Activated CD4-positive, alpha-beta T cell treated with anti-CD3 and anti-CD28 coated beads for 4 hours (primary cell): ENCODE data around the gene SPATA16.
"Not testable (repeated sequence)": the region's sequence is repeated elsewhere in the genome, so short reads cannot be mapped to it uniquely, and the experiment has no call there.

Experiments
- DNase-seq, 2 donors: peaks; one replicate each; pipeline ENCODE4 v3.0.0-alpha.2; 2020

SPATA16 gene

DNA sequence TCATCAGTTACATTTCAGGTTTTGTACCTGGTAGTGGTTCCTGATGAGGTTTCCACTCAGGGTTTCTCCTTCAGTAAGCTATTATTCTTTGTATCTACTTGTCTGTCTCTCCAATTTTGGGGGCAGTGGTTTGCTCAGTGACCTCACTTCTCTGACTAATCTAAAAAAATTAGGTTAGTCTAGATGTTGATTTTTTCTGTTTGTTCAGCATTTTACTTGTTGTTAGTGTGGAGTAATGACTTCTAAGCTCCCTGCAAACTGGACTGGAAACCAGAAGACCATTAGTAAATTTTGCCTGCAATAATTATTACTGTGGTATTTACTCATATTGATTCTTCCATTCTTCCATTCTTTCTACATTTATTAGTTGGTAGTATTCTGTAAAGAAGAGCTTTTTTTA is 139.4 kb downstream of the SPATA16 start:
- no peak for DNase-seq

DNA sequence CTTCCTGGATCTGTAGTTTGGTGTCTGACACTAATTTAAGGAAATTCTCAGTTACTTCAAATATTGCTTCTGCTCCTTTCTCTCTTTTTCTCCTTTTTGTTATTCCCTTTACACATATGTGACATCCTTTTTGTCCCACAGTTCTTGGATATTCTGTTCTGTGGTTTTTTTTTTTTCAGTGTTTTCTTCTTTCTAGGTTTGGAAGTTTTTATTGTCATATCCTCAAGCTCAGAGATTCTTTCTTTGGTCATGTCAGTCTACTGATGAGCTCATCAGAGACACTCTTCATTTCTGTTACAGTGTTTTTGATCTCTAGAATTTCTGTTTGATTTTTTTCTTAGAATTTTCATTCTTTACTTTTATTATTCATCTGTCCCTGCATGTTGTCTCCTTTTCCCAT is 140.5 kb downstream of the SPATA16 start:
- no peak for DNase-seq

DNA sequence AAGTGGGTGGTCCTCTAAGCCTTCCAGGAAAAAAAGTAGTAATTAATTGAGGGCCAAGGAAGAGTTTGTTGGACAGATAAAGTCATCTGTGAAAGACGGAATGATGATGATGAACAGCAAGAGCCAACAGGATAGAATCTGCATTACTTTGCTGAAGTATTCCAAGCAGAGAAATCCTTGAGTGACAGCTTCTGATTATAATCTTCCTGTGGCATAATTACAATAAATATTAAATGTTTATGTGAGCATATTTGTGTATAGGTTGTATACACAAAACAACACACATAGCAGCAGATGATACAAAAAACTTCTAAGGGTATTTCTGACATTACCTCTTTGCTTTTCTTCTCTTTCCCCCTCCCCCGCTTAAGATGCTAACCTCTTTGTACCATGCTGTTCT is 147.6 kb downstream of the SPATA16 start:
- DNase-seq = no peak

DNA sequence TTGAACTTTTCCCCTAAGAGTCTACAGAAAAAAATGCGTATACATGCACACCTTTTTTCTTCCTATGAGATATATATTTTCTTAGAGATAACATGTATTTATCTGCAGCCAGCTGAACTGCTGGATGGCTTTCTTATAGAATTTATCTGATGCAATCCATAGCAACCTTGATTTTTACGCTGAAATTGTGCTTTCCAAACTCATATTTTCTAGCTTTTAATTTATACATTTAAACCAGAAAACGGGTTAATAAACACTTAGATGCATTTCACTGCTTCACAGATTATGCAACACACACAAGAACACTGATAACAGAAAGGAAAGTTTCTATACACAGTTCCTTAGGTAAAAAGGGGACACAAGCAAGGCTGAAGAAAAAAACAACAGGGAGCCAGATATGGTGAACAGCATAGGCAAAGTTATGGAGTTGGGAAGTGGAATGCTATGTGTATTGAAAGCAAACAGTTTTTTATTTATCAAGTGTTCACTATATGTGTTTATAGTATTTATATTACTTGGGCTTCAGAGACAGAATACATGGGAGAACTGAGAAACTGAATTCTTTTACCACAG is 149.5 kb downstream of the SPATA16 start:
- no peak for DNase-seq

DNA sequence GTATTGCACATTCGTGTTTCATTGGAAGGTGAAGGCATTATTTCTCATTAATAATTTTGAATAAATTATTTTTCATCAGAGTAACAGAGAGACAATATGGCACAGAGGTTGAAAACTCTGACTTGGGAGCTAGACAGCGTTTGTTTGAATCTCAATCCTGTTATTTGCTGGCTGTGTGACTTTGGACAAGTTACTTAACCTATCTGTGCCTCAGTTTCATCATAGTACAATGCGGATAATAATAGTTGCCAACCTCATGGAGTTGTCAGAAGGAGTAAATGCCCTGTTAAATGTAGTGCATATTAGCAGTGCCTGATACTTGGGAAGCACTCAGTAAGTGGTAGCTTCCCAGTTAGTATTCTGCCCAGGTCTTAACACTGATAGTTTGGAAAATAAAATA is 151.7 kb downstream of the SPATA16 start:
- no peak for DNase-seq

DNA sequence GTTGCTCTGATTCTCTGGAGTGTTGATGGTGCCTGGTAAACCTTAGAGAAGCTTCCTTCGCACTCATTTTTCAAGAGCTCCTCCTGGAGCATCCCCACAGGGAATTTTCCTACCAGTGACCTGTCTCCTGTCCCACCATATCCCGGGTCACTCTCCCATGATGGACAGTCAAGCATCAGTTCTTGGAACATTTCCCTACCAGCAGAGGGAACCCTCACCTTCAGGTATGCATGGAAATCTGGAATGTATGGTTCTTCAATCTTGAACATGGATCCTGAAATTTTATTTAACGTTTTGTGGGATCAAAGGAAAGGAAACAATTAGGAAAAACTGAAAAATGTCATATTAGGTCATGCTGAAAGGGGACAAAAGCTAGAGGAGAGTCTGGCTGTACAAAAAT is 153.8 kb downstream of the SPATA16 start:
- DNase-seq = no peak

DNA sequence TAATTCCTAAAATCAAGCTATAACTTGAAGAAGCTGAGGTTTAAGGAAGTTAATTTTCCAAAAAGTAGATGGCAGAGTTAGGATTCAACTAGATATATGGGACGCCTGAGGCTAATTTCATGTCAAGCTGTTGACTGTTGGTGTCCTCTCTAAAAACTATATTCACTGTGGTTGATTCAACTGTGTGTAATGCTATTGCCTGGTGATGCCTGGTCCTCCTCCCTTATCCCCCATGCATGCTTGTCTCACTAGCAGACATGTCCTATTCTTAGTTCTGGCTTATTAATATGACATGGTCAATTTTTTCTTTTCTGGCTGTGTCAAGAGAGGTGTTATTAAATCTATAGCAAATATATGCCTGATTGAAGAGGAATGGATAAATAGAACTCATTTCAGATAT is 156.1 kb downstream of the SPATA16 start:
- DNase-seq = no peak

DNA sequence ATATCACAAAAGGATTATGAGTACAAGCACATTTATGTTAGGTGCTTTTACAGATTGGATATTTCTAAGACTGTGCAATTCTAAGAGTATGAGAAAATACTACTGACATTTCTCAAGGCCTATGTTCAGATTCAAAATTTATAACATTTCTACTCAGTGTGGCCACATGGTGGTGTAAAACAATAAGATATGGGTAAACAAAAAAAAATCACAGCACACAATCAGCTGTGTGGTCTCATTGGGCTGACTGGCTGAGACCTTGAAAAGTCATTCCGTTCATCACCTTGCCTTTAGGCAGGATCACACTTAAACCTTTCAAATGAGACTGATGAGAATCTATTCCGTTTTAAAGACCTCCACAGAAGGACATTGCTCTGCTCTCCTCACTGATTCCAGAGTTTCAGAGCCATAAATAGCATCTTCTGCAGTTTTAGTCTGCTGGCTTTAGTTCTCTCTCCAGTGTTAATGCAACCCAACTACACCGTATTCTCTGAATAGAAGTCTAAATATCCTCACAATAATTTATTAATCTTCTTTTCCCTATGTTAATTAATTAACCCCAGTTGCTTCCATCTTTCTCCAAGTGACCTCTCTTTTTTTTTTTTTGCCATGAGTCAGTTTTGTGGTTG is 158.2 kb downstream of the SPATA16 start:
- no peak for DNase-seq

DNA sequence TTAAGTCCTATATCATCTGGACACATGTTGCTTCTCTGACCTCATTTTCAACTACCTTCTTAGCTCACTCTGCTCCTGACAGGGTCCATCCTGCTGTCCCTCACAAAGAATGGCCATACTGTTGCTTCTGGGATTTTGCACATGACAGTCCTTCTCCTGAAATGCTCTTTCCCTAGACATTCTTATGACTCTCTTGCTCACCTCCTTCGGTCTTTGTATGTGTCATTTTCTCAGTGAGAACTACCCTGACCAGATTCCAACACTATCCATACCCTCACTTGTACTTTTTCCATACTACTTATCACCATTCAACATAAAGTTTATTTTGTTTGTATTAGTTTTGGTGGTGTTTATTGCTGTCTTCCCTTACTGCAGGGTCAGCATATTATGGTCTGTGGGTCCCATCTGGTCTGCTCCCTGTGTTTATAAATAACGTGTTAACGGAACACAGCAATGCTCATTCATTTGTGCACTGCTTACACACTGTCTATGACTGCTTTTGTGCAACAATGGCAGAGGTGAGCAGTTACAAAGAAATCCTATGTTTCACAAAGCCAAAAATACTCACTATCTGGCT is 159.5 kb downstream of the SPATA16 start:
- no peak for DNase-seq

DNA sequence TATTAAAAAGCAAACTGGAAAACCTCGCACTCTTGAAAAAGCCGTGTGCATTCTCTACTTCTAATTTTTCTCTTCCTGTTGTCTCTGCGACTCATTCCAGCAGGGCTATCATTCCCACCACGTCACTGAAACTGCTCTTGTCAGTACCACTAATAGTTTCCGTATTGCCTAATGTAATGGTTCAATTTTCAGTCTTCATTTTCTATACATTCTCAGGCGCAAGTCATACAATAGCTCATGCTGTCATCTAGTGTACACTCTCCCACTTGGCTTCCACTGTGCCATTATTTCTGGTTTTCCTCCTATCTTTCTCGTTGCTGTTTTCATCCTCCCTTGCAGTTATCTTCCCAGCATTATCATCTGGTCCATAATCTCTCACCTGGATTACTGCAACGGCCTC is 160.2 kb downstream of the SPATA16 start:
- no peak for DNase-seq

DNA sequence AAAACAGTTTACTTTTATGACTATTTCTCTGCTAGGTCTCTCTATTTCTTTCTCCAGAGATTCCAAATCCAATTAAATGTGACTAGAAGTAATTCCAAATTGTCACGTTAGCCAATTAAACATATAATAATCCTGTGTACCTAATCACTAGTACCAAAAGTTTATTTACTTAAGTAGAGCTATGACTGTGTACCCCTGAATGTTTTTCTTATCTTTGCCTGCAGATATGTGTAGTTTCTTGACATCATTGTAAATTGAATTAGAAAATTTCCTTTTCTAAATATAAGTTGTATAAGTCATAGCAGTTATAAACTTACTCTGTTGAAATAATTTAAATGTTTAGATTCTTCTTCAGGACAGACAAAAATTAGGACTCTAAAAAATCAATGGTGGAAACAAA is 163.3 kb downstream of the SPATA16 start:
- no peak for DNase-seq

DNA sequence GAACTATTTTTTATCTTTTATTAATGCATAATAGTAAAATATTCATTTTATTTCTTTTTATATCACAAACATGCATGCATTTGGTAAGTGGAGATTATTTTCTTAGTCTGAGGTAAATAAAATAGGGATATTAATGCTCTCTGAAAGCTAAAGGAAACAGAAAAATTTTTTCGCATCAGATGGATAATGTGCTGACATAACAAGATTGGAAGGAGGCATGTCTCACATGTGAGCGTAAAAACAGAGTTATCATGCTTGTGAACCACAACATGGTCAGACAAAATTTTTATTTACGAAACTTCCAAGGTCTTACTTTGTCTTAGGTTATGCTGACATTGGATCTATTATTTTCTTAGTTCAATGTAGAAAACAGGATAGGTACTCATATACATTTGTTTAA is 166.1 kb downstream of the SPATA16 start:
- DNase-seq = no peak

DNA sequence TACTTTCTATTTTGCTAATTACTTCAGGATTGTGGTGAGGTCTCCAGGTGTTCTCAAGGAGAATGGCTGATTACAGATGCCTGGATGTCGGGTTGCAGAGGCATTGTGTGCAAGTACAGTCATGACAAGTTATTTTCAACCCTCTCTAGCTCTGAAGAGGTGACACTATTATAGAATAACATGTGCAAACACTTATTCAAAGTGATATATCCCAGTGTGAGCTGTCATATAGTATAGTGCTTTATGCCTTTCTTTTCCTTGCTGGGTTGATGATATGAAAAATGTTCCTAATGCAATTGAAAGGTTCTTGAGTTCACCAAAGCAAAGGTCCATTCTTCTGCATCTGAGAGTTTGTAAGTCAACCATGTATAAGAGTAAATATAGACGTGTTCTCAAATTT is 167.2 kb downstream of the SPATA16 start:
- DNase-seq = no peak

DNA sequence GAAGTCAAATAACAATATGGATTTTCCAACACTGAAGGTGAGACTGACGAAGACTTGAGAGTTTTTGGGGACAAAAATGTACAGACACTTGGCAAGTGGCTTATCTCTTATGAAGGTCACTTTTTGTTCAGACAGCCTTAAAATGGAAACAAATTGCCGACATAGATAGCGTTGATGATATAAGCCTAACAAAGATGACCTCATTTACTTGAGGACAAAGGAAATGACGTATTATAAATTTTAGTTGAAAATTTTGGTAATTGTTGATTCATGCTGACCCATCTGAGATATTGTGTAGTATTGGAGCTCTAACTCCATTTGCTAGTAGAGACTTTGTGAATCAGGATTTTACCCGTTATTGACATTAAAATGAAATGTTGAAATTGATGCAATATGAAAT is 168.3 kb downstream of the SPATA16 start:
- no peak for DNase-seq

DNA sequence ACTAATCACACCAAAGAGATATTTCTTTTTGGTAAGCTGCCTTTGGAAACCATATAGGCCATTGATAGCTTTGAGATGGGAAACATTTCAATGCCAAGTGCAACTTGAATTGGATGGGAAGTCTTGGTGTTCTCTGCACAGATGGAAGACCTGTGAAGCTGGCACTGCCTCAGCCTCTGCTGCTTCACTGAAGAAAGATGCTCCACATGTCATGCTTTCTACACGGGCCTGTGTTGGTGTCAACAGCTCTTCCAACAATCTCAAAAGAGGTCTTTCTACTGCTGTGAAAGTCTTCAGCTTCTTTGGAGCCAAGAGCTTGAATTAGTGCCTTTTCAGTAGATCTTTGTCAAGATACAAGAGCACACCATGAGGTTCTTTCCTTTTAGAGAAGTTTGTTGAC is 169.0 kb downstream of the SPATA16 start:
- DNase-seq = no peak

DNA sequence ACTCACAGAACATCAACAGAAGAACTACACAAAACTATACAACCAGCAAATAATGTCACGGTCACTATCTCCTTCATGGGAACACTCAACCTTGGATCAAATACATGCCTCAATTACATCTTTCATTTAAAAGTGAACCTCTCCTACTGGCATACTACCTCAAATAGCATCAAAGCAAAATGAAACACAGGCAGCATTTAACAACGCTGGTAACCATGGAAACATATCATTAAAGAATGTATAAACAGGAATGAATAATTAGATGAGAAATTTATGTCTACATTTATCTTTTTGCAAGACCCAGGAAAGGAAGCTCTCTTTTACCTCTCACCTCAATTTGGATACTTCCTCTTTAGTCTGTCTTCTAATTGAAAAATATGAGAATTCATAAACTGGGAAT is 172.4 kb downstream of the SPATA16 start:
- no peak for DNase-seq

DNA sequence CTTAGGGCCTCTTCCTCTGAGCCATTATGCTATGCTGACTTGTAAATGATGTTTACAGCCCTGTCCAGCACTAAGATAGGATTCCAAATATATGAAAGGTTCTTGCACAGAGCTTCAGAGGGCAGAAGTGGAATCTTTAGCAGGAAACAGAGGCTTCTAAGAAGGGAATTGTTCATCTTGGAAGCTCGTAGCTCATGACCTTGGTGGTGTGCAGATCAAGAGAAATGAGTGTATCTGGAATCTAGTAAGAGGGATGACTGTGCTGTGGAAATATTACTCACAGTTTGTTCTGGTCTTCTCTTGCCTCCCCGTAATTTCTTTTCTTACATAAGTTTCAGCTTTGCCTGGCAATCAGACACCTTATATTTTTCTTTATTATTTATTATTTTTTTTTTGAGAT is 175.8 kb downstream of the SPATA16 start:
- DNase-seq = no peak

DNA sequence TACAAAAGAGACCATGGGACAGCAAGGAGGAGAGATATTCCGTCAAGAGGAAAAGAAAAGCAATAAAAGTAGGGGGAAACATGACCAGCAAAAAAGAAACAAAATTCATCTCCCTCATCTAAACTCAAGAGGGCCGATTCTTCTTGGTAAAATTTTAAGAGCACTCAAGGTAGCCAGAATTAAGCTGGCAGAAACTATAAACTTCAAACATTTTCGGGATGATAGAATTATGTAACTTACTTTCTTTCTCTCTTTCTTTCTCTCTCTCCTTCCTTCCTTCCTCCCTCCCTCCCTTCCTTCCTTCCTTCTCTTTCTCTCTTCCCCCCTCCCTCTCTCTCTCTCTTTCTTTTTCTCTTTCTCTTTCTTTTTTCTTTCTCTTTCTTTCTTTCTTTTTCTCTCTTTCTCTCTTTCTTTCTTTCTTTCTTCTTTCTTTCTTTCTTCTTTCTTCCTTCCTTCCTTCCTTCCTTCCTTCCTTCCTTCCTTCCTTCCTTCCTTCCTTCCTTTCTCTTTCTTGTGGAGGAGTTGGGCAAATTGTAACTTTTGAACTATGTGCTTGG is 180.3 kb downstream of the SPATA16 start:
- not testable (repeated sequence) for DNase-seq

DNA sequence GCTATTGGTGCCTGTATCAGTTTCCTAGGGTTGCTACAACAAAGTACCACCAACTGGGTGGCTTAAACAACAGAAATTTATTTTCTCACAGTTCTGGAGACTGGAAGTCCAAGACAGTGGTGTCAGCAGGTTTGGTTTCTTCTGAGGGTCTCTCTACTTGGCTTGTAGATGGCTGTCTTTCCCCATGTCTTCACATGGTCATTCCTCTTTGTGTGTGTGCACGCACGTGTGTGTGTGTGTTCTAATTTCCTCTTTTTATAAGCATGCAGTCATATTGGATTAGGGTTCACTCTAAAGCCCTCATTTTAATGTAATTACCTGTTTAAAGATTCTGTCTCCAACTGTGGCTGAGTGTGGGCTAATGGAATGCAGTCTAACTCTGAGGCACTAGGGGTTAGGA is 182.5 kb downstream of the SPATA16 start:
- no peak for DNase-seq

DNA sequence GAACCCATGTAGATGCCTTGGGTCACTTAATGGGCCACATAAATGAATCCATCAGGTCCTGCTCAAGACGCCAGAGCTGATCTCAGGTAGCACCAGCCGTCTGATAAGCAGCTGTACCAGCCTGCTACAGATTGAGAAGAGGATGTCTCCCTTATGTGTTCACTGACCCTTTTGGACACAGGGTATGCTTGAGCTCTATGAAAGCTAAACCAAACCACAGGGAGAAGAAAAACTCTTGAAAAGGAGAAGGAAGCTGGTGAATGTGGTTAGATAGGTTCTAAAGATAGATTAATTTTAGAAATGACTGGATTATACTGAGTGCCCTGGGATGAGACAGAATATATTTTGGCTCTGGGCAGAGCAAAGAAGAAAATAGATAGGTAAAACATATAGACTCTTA is 187.5 kb downstream of the SPATA16 start:
- DNase-seq = no peak

DNA sequence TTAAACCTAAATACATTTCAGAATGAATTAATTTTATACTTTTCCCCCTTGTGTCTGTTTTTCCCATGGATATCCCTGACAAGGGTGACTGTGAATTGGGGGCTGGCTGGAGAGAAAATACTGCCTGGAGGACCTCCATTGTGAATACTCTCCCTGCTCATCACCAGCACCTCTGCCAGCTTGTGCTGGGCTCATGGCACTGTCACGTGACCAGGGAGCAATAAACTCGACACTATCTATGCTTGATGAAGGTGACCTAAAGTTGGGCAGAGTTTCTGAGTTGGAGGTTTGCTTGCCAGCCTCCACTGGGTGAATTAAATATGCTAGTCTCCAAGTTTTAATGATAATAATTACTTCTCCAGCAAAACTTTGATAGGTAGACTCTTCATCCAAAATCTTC is 189.5 kb downstream of the SPATA16 start:
- no peak for DNase-seq

DNA sequence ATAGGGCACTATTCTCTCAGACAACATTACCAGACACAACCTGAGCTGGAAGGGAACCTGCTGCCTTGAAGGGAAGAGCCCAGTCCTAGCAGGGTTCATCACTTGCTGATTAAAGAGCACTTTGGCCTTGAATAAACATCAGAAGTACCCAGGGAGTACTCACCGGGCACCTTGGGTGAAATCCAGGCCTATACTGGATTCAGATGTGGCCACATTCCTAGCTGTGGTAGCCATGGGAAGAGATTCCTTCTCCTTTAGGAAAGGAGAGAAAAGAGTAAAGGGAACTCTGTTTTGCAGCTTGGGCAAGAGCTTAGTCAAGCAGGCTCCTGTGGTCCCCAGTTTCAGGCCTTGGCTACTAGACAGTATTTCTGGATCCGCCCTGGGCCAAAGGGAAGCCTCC is 195.0 kb downstream of the SPATA16 start:
- no peak for DNase-seq

DNA sequence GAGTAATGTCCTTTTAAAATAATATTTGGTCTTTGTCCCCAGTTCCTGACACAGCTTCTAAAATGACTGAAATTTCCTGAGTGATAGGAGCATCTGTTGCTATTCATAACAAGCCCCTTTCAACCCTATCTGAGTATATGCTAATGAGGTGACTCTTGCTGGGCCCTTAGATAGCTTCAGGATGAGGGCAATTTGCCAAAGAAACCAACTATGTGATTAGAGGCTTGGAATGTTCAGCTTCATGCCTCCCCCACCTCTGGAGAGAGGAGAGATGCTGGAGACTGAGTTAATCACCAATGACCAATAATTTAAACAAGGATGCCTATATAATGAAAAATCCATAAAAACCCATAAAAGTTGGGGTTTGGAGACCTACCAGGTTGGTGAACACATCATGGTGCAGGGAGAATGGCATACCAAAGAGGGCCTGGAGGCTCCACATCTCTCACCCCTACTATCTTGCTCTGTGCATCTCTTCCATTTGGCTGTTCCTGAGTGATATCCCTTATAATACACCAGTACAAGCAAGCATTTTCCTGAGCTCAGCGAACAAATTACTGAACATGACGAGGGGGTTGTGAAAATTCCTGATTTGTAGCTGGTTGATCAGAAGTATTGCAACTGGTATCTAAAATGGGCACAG is 201.3 kb downstream of the SPATA16 start:
- DNase-seq = no peak

DNA sequence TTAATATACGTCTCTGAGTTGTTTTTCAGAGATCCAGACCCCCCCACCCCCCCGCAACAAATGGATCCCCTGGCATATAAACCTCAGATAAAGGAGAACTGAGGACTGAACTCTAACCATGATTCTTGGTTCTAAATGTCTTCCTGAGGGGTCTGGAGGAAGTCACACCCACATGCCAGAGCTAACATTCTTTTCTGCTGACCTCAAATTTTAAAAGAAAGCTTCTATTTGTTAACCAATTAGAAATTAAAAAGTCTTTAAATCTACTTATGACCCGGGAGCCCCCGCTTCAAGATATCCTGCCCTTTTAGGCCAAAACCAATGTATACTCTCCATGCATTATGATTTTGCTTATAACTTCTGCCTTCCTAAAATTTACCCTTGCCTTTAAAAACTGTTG is 202.2 kb downstream of the SPATA16 start:
- DNase-seq = no peak
